ENCODE results near the gene DTWD1.

GRCh38 chr15:49656734-49657133 lies 35.9 kb downstream of the DTWD1 start:
- TF ChIP-seq POLR2AphosphoS5 (IDR thresholded peaks at IDR 0.05) = no peak
- TF ChIP-seq, protein P1, sequence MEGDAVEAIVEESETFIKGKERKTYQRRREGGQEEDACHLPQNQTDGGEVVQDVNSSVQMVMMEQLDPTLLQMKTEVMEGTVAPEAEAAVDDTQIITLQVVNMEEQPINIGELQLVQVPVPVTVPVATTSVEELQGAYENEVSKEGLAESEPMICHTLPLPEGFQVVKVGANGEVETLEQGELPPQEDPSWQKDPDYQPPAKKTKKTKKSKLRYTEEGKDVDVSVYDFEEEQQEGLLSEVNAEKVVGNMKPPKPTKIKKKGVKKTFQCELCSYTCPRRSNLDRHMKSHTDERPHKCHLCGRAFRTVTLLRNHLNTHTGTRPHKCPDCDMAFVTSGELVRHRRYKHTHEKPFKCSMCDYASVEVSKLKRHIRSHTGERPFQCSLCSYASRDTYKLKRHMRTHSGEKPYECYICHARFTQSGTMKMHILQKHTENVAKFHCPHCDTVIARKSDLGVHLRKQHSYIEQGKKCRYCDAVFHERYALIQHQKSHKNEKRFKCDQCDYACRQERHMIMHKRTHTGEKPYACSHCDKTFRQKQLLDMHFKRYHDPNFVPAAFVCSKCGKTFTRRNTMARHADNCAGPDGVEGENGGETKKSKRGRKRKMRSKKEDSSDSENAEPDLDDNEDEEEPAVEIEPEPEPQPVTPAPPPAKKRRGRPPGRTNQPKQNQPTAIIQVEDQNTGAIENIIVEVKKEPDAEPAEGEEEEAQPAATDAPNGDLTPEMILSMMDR (IDR thresholded peaks at IDR 0.05) = no peak

All from prostate gland (tissue), 2 donors.